GM12892 (cell line): ENCODE data around the gene ZNF709.
"Not testable (repeated sequence)": the region's sequence is repeated elsewhere in the genome, so short reads cannot be mapped to it uniquely, and the experiment has no call there.

ENCODE experiments used
- POLR2A ChIP-seq: IDR thresholded peaks from 2 replicates; pipeline ENCODE4 v1.6.1; 2011; ENCODE audit warnings: low read depth, low read length, control low read depth
- POLR2AphosphoS5 ChIP-seq: IDR thresholded peaks from 2 replicates; pipeline ENCODE4 v1.6.1; 2011; ENCODE audit warnings: low read depth, low read length, control low read depth
- TAF1 ChIP-seq: IDR thresholded peaks from 2 replicates; pipeline ENCODE4 v1.6.1; 2011; ENCODE audit warnings: low read depth, mild to moderate bottlenecking, control low read depth, low read length, borderline replicate concordance

DNA sequence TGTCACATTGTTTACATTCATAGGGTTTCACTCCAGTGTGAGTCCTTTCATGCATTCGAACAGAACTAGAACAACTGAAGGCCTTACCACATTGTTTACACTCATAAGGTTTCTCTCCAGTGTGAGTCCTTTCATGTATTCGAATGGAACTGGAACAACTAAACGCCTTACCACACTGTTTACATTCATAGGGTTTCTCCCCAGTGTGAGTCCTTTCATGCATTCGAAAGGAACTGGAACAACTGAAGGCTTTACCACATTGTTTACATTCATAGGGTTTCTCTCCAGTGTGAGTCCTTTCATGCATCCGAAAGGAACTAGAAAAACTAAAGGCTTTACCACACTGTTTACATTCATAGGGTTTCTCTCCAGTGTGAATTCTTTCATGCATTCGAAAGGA is 20.5 kb downstream of the ZNF709 start:
- TF ChIP-seq TAF1, POLR2A, POLR2AphosphoS5: not testable (repeated sequence)
